OCI-LY3 (cell line): Measurements from ENCODE around the gene NEDD4L.

Experiments
- EZH2phosphoT487 ChIP-seq: fragments of 200-600 bp; shearing (Covaris generic); IDR thresholded peaks from 2 replicates; pipeline ENCODE4 v1.6.1; 2018; ENCODE audit warnings: antibody characterized with exemption, mixed run types, low read depth
- TF ChIP-seq, protein P1 (sequence below): fragments of 200-600, 300-600 bp; sonication (generic); IDR thresholded peaks from 2 replicates; pipeline ENCODE4 v1.5.1; 2014; ENCODE audit warnings: antibody characterized with exemption, low read length, low read depth

DNA sequence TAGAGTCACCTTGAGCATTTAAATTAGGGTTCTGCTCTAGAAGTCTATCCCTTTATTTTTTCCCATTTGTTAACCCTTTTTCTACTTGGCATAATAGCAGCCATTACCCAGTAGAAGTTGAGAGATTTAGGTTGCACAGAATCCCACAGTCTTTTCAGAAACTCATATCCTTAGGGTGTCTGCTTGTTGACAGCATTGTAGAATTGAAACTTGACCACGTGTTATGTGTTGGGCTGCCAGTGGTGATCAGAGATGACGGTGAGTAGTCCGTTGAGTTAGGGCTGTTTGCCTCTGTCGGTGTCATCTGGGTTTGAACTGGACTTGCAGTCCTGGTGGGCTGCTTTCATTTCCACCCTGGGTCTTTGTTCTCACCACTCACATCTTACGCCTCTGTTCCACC lies 114.4 kb downstream of the NEDD4L start:
- TF ChIP-seq, protein P1, sequence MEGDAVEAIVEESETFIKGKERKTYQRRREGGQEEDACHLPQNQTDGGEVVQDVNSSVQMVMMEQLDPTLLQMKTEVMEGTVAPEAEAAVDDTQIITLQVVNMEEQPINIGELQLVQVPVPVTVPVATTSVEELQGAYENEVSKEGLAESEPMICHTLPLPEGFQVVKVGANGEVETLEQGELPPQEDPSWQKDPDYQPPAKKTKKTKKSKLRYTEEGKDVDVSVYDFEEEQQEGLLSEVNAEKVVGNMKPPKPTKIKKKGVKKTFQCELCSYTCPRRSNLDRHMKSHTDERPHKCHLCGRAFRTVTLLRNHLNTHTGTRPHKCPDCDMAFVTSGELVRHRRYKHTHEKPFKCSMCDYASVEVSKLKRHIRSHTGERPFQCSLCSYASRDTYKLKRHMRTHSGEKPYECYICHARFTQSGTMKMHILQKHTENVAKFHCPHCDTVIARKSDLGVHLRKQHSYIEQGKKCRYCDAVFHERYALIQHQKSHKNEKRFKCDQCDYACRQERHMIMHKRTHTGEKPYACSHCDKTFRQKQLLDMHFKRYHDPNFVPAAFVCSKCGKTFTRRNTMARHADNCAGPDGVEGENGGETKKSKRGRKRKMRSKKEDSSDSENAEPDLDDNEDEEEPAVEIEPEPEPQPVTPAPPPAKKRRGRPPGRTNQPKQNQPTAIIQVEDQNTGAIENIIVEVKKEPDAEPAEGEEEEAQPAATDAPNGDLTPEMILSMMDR, result no peak
- no peak for TF ChIP-seq EZH2phosphoT487
